Measurements from ENCODE around the gene EFL1. TPM values are rescaled to one million over a fixed set of nuclear protein-coding genes. Genes with fewer than 3 reads are reported as not detected.

EFL1 gene
- total RNA-seq, 1 experiment from 2014 or later, result 29.1 TPM

DNA sequence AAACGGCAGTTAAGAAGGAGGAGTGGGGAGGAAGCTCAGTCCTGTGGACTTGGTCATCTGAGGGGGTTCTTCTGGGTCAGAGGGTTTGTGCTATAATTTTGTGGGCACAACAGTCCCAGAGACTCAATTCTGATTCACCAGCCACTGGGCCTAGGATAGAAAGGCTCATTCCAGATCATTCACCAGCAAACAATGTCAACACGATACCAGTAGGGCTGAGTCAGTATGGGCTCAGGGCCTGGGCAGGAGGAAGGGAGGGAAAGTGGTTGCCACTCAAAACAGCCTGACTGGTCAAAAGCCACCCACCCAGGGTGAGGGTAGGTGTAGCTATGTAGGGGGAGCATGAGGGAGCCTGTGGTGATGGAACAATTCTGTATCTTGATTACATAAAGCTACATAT lies 129.8 kb downstream of the EFL1 start:
- intact Hi-C loops (cut with micrococcal nuclease; ENCODE audit: unreplicated experiment), result no loop called here
- Mint-ChIP-seq H3K4me3 (ENCODE audit: low read depth, unreplicated experiment) (no peak overlapping the region), H3K36me3 (ENCODE audit: insufficient read depth, unreplicated experiment) (peaks cover 4% of the 10 kb centered on the region), H3K4me1 (ENCODE audit: low read depth, unreplicated experiment) (no peaks in the 10 kb centered on the region), H3K9me3 (ENCODE audit: low read depth, unreplicated experiment) (no peaks in the 10 kb centered on the region), H3K27ac (ENCODE audit: unreplicated experiment) (no peak overlapping the region), H3K27me3 (ENCODE audit: unreplicated experiment) (no peaks in the 10 kb centered on the region)
- TF ChIP-seq, protein P1, sequence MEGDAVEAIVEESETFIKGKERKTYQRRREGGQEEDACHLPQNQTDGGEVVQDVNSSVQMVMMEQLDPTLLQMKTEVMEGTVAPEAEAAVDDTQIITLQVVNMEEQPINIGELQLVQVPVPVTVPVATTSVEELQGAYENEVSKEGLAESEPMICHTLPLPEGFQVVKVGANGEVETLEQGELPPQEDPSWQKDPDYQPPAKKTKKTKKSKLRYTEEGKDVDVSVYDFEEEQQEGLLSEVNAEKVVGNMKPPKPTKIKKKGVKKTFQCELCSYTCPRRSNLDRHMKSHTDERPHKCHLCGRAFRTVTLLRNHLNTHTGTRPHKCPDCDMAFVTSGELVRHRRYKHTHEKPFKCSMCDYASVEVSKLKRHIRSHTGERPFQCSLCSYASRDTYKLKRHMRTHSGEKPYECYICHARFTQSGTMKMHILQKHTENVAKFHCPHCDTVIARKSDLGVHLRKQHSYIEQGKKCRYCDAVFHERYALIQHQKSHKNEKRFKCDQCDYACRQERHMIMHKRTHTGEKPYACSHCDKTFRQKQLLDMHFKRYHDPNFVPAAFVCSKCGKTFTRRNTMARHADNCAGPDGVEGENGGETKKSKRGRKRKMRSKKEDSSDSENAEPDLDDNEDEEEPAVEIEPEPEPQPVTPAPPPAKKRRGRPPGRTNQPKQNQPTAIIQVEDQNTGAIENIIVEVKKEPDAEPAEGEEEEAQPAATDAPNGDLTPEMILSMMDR (IDR thresholded peaks at IDR 0.05; ENCODE audit: unreplicated experiment), result no peak
- DNase-seq, result no peak
- no TSS peak for BruUV-seq (replicated peaks)
- CTCF ChIA-PET, result interaction anchor here (1.8 kb wide), 1 partner anchor 24 kb away, joined by 4 read pairs; no protein-coding TSS in a partner anchor

DNA sequence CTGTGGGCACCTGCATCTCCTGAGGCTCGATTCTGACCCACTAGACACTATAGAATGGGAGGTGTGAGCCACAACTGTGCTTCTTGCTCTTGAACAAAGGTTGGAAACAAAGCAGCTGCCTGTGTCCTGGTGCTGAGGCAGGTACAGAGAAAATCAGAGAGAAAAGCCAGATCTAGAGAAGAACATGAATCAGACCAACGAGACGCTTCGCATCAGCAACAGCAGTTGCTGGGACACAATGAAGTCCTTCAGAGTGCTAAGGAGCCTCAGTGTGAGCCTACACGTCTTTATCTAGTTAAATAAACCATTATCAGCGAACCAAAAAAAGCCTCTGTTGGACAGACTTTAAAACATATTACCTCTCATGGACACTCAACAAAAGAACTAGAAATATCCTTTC lies 130.4 kb downstream of the EFL1 start:
- intact Hi-C loops (cut with micrococcal nuclease; ENCODE audit: unreplicated experiment), result no loop called here
- CTCF ChIA-PET, result no interaction called here

DNA sequence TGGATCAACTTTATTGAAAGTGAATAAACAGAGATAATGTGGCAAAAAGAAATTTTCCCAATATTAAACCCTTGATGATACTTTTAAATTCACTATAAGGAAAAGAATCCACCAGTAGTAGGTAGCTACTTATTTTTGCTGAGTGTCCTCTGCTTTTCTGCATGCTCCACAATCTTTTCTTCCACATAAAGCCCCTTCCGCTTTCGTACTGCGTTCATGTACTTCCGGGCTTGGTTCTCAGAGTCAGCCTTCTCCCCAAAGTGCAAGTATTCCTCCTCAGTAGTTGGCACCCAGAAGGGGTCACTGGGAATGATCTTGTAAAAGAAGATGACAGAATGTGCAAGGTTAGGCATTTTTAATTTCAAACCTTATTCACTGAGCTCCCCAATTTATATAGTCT lies 132.3 kb downstream of the EFL1 start:
- H3K9me3 Mint-ChIP-seq (ENCODE audit: low read depth, unreplicated experiment), result no peaks in the 10 kb centered on the region
- no peak for DNase-seq
- H3K27ac Mint-ChIP-seq (ENCODE audit: unreplicated experiment), result no peak overlapping the region
- no TSS peak for BruUV-seq (replicated peaks)
- no peaks in the 10 kb centered on the region for H3K27me3 Mint-ChIP-seq (ENCODE audit: unreplicated experiment)
- TF ChIP-seq, protein P1 (IDR thresholded peaks at IDR 0.05; ENCODE audit: unreplicated experiment), result no peak
- intact Hi-C loops (cut with micrococcal nuclease; ENCODE audit: unreplicated experiment), result no loop called here
- no peaks in the 10 kb centered on the region for H3K4me1 Mint-ChIP-seq (ENCODE audit: low read depth, unreplicated experiment)
- no peak overlapping the region for H3K4me3 Mint-ChIP-seq (ENCODE audit: low read depth, unreplicated experiment)
- CTCF ChIA-PET, result no interaction called here
- peaks cover 4% of the 10 kb centered on the region for H3K36me3 Mint-ChIP-seq (ENCODE audit: insufficient read depth, unreplicated experiment)

More for the DNA sequence above, 130.4 kb downstream of the EFL1 start:
- TF ChIP-seq, protein P1 (IDR thresholded peaks at IDR 0.05; ENCODE audit: unreplicated experiment), result no peak
- Mint-ChIP-seq H3K27ac (ENCODE audit: unreplicated experiment) (no peak overlapping the region), H3K36me3 (ENCODE audit: insufficient read depth, unreplicated experiment) (peaks cover 4% of the 10 kb centered on the region), H3K27me3 (ENCODE audit: unreplicated experiment) (no peaks in the 10 kb centered on the region), H3K4me1 (ENCODE audit: low read depth, unreplicated experiment) (no peaks in the 10 kb centered on the region), H3K4me3 (ENCODE audit: low read depth, unreplicated experiment) (no peak overlapping the region), H3K9me3 (ENCODE audit: low read depth, unreplicated experiment) (no peaks in the 10 kb centered on the region)
- BruUV-seq (replicated peaks), result no TSS peak
- DNase-seq, result no peak

DNA sequence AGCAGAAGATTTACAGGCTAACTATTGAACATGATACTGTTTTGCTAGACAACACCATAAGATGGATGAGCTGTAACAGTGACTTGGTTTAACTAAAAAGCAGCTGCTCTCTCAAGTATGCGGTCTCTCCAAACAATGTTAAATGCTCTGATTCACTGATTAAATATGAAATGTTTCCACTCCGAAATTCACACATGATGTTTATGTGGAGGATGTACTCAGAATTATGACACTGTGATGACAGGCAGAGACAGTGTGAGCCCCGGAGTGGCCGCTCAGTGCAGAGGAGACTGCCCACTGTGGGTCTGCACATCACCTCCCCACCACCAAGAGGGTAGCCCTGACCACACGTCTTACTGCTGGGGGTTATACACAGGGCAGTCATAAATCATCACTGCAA lies 132.8 kb downstream of the EFL1 start:
- Mint-ChIP-seq H3K36me3 (ENCODE audit: insufficient read depth, unreplicated experiment) (peaks cover 4% of the 10 kb centered on the region), H3K27me3 (ENCODE audit: unreplicated experiment) (no peaks in the 10 kb centered on the region), H3K9me3 (ENCODE audit: low read depth, unreplicated experiment) (no peaks in the 10 kb centered on the region), H3K4me3 (ENCODE audit: low read depth, unreplicated experiment) (no peak overlapping the region), H3K27ac (ENCODE audit: unreplicated experiment) (no peak overlapping the region), H3K4me1 (ENCODE audit: low read depth, unreplicated experiment) (no peaks in the 10 kb centered on the region)
- CTCF ChIA-PET, result no interaction called here
- TF ChIP-seq, protein P1 (IDR thresholded peaks at IDR 0.05; ENCODE audit: unreplicated experiment), result no peak
- BruUV-seq (replicated peaks), result no TSS peak
- intact Hi-C loops (cut with micrococcal nuclease; ENCODE audit: unreplicated experiment), result no loop called here
- no peak for DNase-seq
